GM19468 (cell line): ENCODE data around the gene ABLIM2.

Experiments used
- ATAC-seq: cut with Tn5 transposase; IDR thresholded peaks from one replicate; pipeline ENCODE4 v1.9.1; 2021; ENCODE audit warnings: mild to moderate bottlenecking, moderate library complexity, moderate number of reproducible peaks; ENCODE audit not compliant: unreplicated experiment; ENCODE audit errors: extremely low read depth

The ABLIM2 gene

GRCh38 chr4:8060632-8061031 is 98.0 kb downstream of the ABLIM2 start:
- no peak for ATAC-seq

- no peak for ATAC-seq
These were observed 100.6 kb downstream of the ABLIM2 start for GRCh38 chr4:8058031-8058479.

- ATAC-seq, result no peak
These were observed 103.4 kb downstream of the ABLIM2 start for GRCh38 chr4:8055206-8055605.

- ATAC-seq, result no peak
These were observed 104.7 kb downstream of the ABLIM2 start for GRCh38 chr4:8053688-8054449.

- ATAC-seq, result no peak
These were observed 106.4 kb downstream of the ABLIM2 start for GRCh38 chr4:8052160-8052691.

GRCh38 chr4:8051644-8052043 is 107.0 kb downstream of the ABLIM2 start:
- no peak for ATAC-seq

- ATAC-seq, result no peak
These were observed 107.9 kb downstream of the ABLIM2 start for GRCh38 chr4:8050555-8051206.

- no peak for ATAC-seq
These were observed 108.4 kb downstream of the ABLIM2 start for GRCh38 chr4:8050180-8050554.

- no peak for ATAC-seq
These were observed 109.5 kb downstream of the ABLIM2 start for GRCh38 chr4:8048856-8049676.

GRCh38 chr4:8047837-8048678 is 110.6 kb downstream of the ABLIM2 start:
- no peak for ATAC-seq

- no peak for ATAC-seq
These were observed 111.6 kb downstream of the ABLIM2 start for GRCh38 chr4:8046925-8047541.

GRCh38 chr4:8045909-8046308 is 112.7 kb downstream of the ABLIM2 start:
- ATAC-seq, result no peak

- no peak for ATAC-seq
These were observed 113.9 kb downstream of the ABLIM2 start for GRCh38 chr4:8044699-8045098.

- ATAC-seq, result no peak
These were observed 114.4 kb downstream of the ABLIM2 start for GRCh38 chr4:8044244-8044643.

- no peak for ATAC-seq
These were observed 115.0 kb downstream of the ABLIM2 start for GRCh38 chr4:8043596-8043995.

- ATAC-seq, result no peak
These were observed 116.7 kb downstream of the ABLIM2 start for GRCh38 chr4:8041868-8042267.

- ATAC-seq, result no peak
These were observed 117.4 kb downstream of the ABLIM2 start for GRCh38 chr4:8041172-8041571.

GRCh38 chr4:8040607-8041006 is 118.0 kb downstream of the ABLIM2 start:
- ATAC-seq, result no peak

- ATAC-seq, result no peak
These were observed 118.8 kb downstream of the ABLIM2 start for GRCh38 chr4:8039853-8040252.
